ENCODE data around the gene IPO9. TPM values are rescaled to one million over a fixed set of nuclear protein-coding genes. Genes with fewer than 3 reads are reported as not detected.

Gene IPO9
- total RNA-seq, 4 donors from 2014 or later = 2.0 to 13.0 (median 7.9) TPM

GRCh38 chr1:201806801-201807200, 22.2 kb upstream of the IPO9 start:
- Histone ChIP-seq H3K4me3 (no peak overlapping the region), H3K4me1 (no peaks in the 10 kb centered on the region), H3K27me3 (no peaks in the 10 kb centered on the region), H3K9me3 (no peaks in the 10 kb centered on the region), H3K27ac (no peak overlapping the region), H3K36me3 (peaks cover 0 to 52% (median 18%) of the 10 kb centered on the region in 4 donors)
- intact Hi-C loops (cut with DNase I; ENCODE audit: low total_unique reads) (no loop called here), in situ Hi-C loops (cut with MboI; ENCODE audit: low pct_ligation_motif_present in 1 of 4, low pct_unique_long_range_greater_than_20kb in 1 of 4, low sequenced_read_pairs in 3 of 4) (no loop called here)
- DNase-seq = no peak
- TF ChIP-seq CTCF (IDR thresholded peaks at IDR 0.05) (no peak), POLR2AphosphoS5 (IDR thresholded peaks at IDR 0.05) (no peak), EP300 (IDR thresholded peaks at IDR 0.05; ENCODE audit: low read depth) (no peak), POLR2A (IDR thresholded peaks at IDR 0.05) (no peak)
- 86 to 94% methylated on average over 4 of the region's 4 CpGs for WGBS, 2 donors (ENCODE audit: low coverage in 1 of 2)

GRCh38 chr1:201807958-201808632, 20.9 kb upstream of the IPO9 start:
- DNase-seq = no peak
- in situ Hi-C loops (cut with MboI; ENCODE audit: low pct_ligation_motif_present in 1 of 4, low pct_unique_long_range_greater_than_20kb in 1 of 4, low sequenced_read_pairs in 3 of 4) = no loop called here
- Histone ChIP-seq H3K9me3 (no peaks in the 10 kb centered on the region), H3K27ac (no peak overlapping the region), H3K4me1 (no peaks in the 10 kb centered on the region), H3K36me3 (peaks cover 0 to 59% (median 25%) of the 10 kb centered on the region in 4 donors), H3K4me3 (no peak overlapping the region), H3K27me3 (no peaks in the 10 kb centered on the region)
- TF ChIP-seq POLR2AphosphoS5 (IDR thresholded peaks at IDR 0.05) (no peak), POLR2A (IDR thresholded peaks at IDR 0.05) (no peak), EP300 (IDR thresholded peaks at IDR 0.05; ENCODE audit: low read depth) (no peak), CTCF (IDR thresholded peaks at IDR 0.05) (no peak)
- WGBS, 2 donors (ENCODE audit: low coverage in 1 of 2) = 67 to 88% methylated on average over 6 to 11 of the region's 11 CpGs
- intact Hi-C loops (cut with DNase I; ENCODE audit: low total_unique reads) = no loop called here

- TF ChIP-seq POLR2AphosphoS5 (IDR thresholded peaks at IDR 0.05) (no peak), POLR2A (IDR thresholded peaks at IDR 0.05) (no peak), EP300 (IDR thresholded peaks at IDR 0.05; ENCODE audit: low read depth) (no peak), CTCF (IDR thresholded peaks at IDR 0.05) (no peak)
- intact Hi-C loops (cut with DNase I; ENCODE audit: low total_unique reads) = no loop called here
- in situ Hi-C loops (cut with MboI; ENCODE audit: low pct_ligation_motif_present in 1 of 4, low pct_unique_long_range_greater_than_20kb in 1 of 4, low sequenced_read_pairs in 3 of 4) = no loop called here
- Histone ChIP-seq H3K9me3 (no peaks in the 10 kb centered on the region), H3K27me3 (no peaks in the 10 kb centered on the region), H3K4me1 (no peaks in the 10 kb centered on the region), H3K4me3 (no peak overlapping the region), H3K27ac (no peak overlapping the region), H3K36me3 (peaks cover 0 to 55% (median 27%) of the 10 kb centered on the region in 4 donors)
- no peak for DNase-seq
- 92 to 94% methylated on average over 2 to 6 of the region's 6 CpGs for WGBS, 2 donors (ENCODE audit: low coverage in 1 of 2)
Measured at GRCh38 chr1:201808633-201808990, 20.3 kb upstream of the IPO9 start.

GRCh38 chr1:201809876-201810275, 19.1 kb upstream of the IPO9 start:
- no peak for DNase-seq
- Histone ChIP-seq H3K27me3 (no peaks in the 10 kb centered on the region), H3K36me3 (peaks cover 0 to 57% (median 27%) of the 10 kb centered on the region in 4 donors), H3K27ac (no peak overlapping the region), H3K4me1 (no peaks in the 10 kb centered on the region), H3K4me3 (no peak overlapping the region), H3K9me3 (no peaks in the 10 kb centered on the region)
- 93% methylated on average over 5 of the region's 5 CpGs; no CpG with 5 or more reads in 1 of the 2 donors for WGBS, 2 donors (ENCODE audit: low coverage in 1 of 2)
- TF ChIP-seq POLR2A (IDR thresholded peaks at IDR 0.05) (no peak), EP300 (IDR thresholded peaks at IDR 0.05; ENCODE audit: low read depth) (no peak), POLR2AphosphoS5 (IDR thresholded peaks at IDR 0.05) (no peak), CTCF (IDR thresholded peaks at IDR 0.05) (no peak)
- intact Hi-C loops (cut with DNase I; ENCODE audit: low total_unique reads) (no loop called here), in situ Hi-C loops (cut with MboI; ENCODE audit: low pct_ligation_motif_present in 1 of 4, low pct_unique_long_range_greater_than_20kb in 1 of 4, low sequenced_read_pairs in 3 of 4) (no loop called here)
